ENCODE data around the gene MYBBP1A.

The MYBBP1A gene

DNA sequence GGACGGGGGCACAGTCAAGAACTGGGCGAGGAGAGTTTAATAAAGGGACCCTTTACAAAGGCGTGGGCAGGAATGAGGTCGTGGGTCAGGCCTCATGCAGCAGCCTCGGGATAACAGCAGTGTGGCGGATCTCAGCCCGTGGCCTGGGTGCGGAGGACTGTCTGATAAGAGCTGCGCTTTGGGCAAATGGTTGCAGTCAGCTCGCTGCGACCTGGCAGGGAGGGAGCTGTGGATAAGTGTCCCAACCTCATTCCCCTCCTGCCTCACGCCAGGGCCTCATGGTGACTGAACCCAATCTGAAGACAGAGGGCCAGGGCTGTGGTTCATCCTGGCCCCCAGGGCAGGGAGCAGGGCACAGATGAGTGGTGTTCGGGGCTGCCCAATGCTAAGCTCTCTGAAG is 42.8 kb upstream of the MYBBP1A start:
- TF ChIP-seq, protein P1, sequence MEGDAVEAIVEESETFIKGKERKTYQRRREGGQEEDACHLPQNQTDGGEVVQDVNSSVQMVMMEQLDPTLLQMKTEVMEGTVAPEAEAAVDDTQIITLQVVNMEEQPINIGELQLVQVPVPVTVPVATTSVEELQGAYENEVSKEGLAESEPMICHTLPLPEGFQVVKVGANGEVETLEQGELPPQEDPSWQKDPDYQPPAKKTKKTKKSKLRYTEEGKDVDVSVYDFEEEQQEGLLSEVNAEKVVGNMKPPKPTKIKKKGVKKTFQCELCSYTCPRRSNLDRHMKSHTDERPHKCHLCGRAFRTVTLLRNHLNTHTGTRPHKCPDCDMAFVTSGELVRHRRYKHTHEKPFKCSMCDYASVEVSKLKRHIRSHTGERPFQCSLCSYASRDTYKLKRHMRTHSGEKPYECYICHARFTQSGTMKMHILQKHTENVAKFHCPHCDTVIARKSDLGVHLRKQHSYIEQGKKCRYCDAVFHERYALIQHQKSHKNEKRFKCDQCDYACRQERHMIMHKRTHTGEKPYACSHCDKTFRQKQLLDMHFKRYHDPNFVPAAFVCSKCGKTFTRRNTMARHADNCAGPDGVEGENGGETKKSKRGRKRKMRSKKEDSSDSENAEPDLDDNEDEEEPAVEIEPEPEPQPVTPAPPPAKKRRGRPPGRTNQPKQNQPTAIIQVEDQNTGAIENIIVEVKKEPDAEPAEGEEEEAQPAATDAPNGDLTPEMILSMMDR (IDR thresholded peaks at IDR 0.05): no peak

DNA sequence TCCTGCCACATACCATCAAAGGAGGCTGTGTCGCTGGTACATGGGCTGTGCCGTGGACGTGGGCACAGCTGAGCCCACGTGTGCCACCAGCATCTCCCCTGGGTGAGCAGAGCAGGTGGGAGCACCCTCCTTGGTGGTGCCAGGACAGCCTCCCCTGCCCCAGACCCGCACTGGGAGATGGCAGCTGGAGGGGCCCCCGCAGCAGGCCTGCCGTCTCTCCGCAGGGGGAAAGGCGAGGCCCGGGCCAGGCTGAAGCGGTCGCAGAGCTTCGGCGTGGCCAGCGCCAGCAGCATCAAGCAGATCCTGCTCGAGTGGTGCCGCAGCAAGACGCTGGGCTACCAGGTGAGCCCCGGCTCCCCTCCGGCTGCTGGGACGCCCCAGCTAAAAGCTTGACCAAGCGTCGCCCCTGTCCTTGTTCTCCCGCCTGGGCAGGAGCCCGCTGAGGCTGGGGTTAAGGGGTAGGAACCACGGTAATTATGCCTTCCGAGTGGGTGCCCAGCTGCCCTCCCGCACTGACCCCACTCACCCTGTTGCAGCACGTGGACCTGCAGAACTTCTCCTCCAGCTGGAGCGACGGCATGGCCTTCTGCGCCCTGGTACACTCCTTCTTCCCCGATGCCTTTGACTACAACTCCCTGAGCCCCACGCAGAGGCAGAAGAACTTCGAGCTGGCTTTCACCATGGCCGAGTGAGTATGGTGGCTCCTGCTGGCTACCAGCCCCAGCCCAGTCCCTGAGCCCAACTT is 41.6 kb upstream of the MYBBP1A start:
- TF ChIP-seq, protein P1 (IDR thresholded peaks at IDR 0.05): no peak

DNA sequence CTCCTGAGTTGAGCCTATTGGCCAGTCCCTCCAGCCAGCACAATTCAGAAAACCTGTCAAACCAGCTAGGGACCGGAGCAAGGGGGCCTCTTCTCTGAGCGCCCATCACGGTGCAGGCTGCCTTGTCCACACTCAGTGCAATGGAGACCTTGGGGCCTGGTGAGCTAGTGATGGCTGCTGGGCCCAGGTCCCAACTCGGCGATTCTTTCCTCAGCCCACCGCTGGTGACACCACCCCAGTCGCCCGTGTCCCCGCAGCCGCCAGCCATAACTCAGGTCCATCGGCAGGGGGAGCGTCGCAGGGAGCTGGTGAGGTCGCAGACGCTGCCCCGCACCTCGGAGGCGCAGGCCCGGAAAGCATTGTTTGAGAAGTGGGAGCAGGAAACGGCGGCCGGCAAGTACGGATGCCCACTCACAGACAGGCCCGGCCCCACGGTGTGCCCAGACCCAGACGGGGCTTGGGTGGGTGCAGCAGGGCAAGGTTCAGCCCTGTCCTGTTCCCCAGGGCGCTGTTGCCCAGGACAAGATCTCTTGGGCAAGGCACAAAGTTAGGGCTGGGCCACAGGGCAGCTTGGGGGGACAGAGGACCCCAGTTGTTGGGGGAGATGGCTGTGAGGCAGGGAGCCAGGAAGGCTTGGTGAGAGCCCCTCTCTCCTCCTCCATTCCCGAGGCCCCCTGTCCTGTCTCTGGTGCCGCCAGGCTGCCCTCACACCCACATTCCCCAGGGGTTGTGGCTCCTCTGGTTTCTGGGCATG is 39.9 kb upstream of the MYBBP1A start:
- TF ChIP-seq, protein P1 (IDR thresholded peaks at IDR 0.05): no peak

DNA sequence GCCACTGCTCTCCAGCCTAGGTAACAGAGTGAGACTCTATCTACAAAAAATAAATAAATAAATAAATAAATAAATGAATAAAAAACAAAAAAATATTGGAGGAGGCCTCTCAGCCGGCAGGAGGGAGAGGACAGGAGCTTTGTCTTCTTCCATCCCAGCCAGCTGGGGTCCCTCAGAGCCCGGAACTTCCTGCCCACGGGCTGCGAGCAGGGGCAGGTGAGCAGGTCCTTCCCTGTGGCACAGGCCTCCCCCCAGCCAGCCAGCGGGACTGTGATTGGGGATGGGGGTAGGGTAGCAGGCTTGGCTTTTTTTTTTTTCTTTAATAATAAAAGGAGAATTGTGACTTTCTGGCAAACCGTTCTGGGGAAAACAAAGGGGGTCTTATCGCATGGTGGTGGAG is 39.2 kb upstream of the MYBBP1A start:
- TF ChIP-seq, protein P1 (IDR thresholded peaks at IDR 0.05): no peak

DNA sequence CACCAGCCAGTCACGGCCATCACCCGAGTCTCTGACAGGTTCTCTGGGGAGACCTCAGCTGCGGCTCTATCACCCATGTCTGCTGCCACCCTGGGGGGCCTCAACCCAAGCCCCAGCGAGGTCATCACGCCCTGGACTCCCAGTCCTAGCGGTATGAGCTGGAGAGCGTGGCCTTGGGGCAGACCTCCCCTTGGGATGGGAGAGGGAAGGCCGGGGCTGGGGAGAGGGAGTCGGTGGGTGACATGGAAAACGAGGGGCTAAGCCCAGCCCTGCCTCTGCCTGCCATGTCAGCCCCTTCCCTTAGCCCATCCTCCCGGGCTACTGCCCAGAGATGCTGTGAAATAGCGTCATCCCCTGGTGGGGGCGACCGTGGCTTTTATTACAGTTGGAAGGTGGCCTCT is 37.8 kb upstream of the MYBBP1A start:
- TF ChIP-seq, protein P1 (IDR thresholded peaks at IDR 0.05): no peak

DNA sequence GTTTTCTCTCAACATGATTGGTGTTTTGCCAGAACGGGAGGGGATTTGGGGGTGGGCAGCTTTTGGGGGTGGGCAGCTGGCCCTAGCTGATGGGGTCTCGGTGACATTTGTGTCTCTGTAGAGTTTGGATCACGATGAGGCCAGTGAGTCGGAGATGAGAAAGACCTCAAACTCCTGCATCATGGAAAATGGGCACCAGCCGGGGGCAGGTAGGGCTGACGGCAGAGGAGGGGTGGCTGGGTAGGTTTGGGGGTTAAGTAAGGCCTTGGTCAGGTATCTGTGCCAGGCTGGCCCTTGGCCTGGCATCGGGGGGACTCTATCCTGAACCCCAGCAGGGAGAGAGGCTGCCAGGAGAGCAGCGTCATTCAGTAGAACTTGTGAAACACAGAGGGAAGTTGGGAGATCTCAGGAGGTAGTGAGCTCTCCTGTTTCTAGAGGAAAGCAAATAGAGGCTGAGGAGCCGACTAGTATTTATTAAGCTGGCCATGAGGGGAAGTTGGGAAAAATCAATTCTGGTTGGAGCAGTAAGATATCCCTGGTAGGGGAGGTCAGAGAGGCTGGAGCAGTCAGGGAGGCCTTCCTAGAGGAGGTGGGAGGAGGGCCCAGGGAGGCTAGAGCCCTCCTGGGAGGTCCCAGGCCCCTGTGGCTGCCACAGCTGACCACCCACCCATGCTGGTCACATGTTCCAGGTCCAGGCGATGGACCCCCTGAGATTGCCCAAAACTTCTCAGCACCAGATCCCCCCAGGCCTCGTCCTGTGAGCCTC is 37.2 kb upstream of the MYBBP1A start:
- TF ChIP-seq, protein P1 (IDR thresholded peaks at IDR 0.05): no peak

DNA sequence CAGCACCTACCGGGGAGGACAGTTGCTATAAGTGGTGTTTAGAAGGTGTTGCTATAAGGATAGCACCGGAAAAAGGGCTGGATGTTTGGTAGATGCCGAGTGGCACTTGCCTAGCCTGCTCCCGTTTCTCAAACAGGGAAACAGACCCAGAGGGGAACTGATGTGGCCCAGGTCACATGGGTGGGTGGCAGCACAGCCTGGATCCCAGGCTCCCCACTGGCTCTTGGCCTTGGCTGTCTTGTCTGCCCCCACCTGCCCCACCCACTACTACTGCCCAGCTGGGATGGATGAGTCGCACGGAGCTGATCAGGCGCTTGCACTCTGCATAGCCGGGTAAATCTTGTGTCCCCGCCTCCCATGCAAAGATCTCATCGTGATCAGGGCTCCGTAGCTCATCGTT is 36.3 kb upstream of the MYBBP1A start:
- TF ChIP-seq, protein P1 (IDR thresholded peaks at IDR 0.05): no peak

Measured in LNCAP (cell line).